GM18511 (cell line): ENCODE measurements around the gene LMOD1.
"Not testable (repeated sequence)": the region's sequence is repeated elsewhere in the genome, so short reads cannot be mapped to it uniquely, and the experiment has no call there.

Source experiments
- ATAC-seq: cut with Tn5 transposase; IDR thresholded peaks from one replicate; pipeline ENCODE4 v1.9.1; 2021; ENCODE audit warnings: mild to moderate bottlenecking, moderate library complexity; ENCODE audit not compliant: unreplicated experiment

Gene LMOD1

GRCh38 chr1:201946224-201946908, at the start of gene LMOD1:
TSS of gene LMOD1 (minus strand) at chr1:201946548. CDS start at chr1:201946340, 208 bp downstream.
- ATAC-seq = no peak

- no peak for ATAC-seq
Observed at GRCh38 chr1:201990427-201990826, 44.1 kb upstream of the LMOD1 start.

- ATAC-seq = no peak
Observed at GRCh38 chr1:201989354-201990128, 43.2 kb upstream of the LMOD1 start.

GRCh38 chr1:201988601-201989000, 42.3 kb upstream of the LMOD1 start:
- no peak for ATAC-seq

- ATAC-seq = no peak
Observed at GRCh38 chr1:201985355-201985754, 39.0 kb upstream of the LMOD1 start.

GRCh38 chr1:201984446-201984845, 38.1 kb upstream of the LMOD1 start:
- no peak for ATAC-seq

GRCh38 chr1:201983380-201983805, 37.0 kb upstream of the LMOD1 start:
- ATAC-seq = no peak

GRCh38 chr1:201982623-201983379, 36.5 kb upstream of the LMOD1 start, which contains the start of gene RNPEP:
TSS of gene RNPEP (plus strand) at chr1:201982648. CDS start at chr1:201982667, 19 bp downstream.
- ATAC-seq = peak; percentile 80

GRCh38 chr1:201982082-201982622, 35.8 kb upstream of the LMOD1 start:
- ATAC-seq = peak; percentile 26

GRCh38 chr1:201970334-201971159, 24.2 kb upstream of the LMOD1 start:
- ATAC-seq = no peak

GRCh38 chr1:201968202-201968925, 22.0 kb upstream of the LMOD1 start:
- ATAC-seq = no peak

GRCh38 chr1:201966171-201966570, 19.8 kb upstream of the LMOD1 start:
- ATAC-seq = no peak

GRCh38 chr1:201964261-201964660, 17.9 kb upstream of the LMOD1 start:
- no peak for ATAC-seq

GRCh38 chr1:201962382-201962781, 16.0 kb upstream of the LMOD1 start:
- ATAC-seq = not testable (repeated sequence)

GRCh38 chr1:201958348-201958747, 12.0 kb upstream of the LMOD1 start:
- ATAC-seq = no peak

- ATAC-seq = peak; percentile 50
Observed at GRCh38 chr1:201955729-201956143, 9.4 kb upstream of the LMOD1 start.

- ATAC-seq = peak; percentile 100
Observed at GRCh38 chr1:201955009-201955728, 8.8 kb upstream of the LMOD1 start, which contains the start of gene TIMM17A. TSS of gene TIMM17A (plus strand) at chr1:201955503. CDS start at chr1:201955527, 24 bp downstream.

- no peak for ATAC-seq
Observed at GRCh38 chr1:201954263-201955008, 8.1 kb upstream of the LMOD1 start.
